ENCODE measurements around the gene AUTS2. TPM values are rescaled to one million over a fixed set of nuclear protein-coding genes. Genes with fewer than 3 reads are reported as not detected.
"Not testable (repeated sequence)": the region's sequence is repeated elsewhere in the genome, so short reads cannot be mapped to it uniquely, and the experiment has no call there.

The AUTS2 gene
- total and polyA plus RNA-seq, 2 donors (not counting 1 experiment from before 2014, with no cell fraction given), result 0.60 to 9.1 TPM

- H3K27ac ChIP-seq (ENCODE audit: insufficient read depth, low read length), result no peak overlapping the region
These were observed 182.1 kb downstream of the AUTS2 start for GRCh38 chr7:69780379-69780778.

GRCh38 chr7:69781412-69781846, 183.2 kb downstream of the AUTS2 start:
- H3K27me3 ChIP-seq (ENCODE audit: control insufficient read depth, insufficient read depth, low read length), result no peaks in the 10 kb centered on the region
- DNase-seq (ENCODE audit: low read depth in 2 of 2), result peak; percentile 23 to 78
- no peak overlapping the region for H2AFZ ChIP-seq (ENCODE audit: low read length)
- no peak for TF ChIP-seq CTCF (conservative IDR thresholded peaks at IDR 0.05 in 1 of 2, IDR thresholded peaks at IDR 0.05 in 1 of 2; ENCODE audit: low read depth in 1 of 2, low read length in 2 of 2)
- TF ChIP-seq EZH2 (IDR thresholded peaks at IDR 0.05; ENCODE audit: low read length, missing control alignments), result no peak
- no peaks in the 10 kb centered on the region for H3K9me3 ChIP-seq (ENCODE audit: control insufficient read depth, insufficient read depth, low read depth, low read length)
- H3K36me3 ChIP-seq (ENCODE audit: control insufficient read depth, insufficient read depth, low read length), result no peaks in the 10 kb centered on the region
- no peaks in the 10 kb centered on the region for H3K79me2 ChIP-seq (ENCODE audit: control insufficient read depth, insufficient read depth, low read length)
- H3K9ac ChIP-seq (ENCODE audit: insufficient read depth, low read length), result no peak overlapping the region
- no peaks in the 10 kb centered on the region for H3K4me1 ChIP-seq (ENCODE audit: control insufficient read depth, extremely low read depth, insufficient read depth, low read length)
- H3K4me2 ChIP-seq (ENCODE audit: extremely low read depth, insufficient read depth, low read length), result peak overlapping the region; percentile 44
- no peaks in the 10 kb centered on the region for H4K20me1 ChIP-seq (ENCODE audit: control insufficient read depth, extremely low read depth, insufficient read depth, low read length)
- no peak overlapping the region for H3K4me3 ChIP-seq (replicated peaks in 1 of 4; ENCODE audit: control extremely low read depth in 1 of 4, insufficient read depth in 1 of 4, low read depth in 3 of 4, low read length in 4 of 4)
- H3K27ac ChIP-seq (ENCODE audit: insufficient read depth, low read length), result no peak overlapping the region

More at GRCh38 chr7:69780379-69780778, 182.1 kb downstream of the AUTS2 start:
- no peak overlapping the region for H3K4me2 ChIP-seq (ENCODE audit: extremely low read depth, insufficient read depth, low read length)
- H3K4me1 ChIP-seq (ENCODE audit: control insufficient read depth, extremely low read depth, insufficient read depth, low read length), result no peaks in the 10 kb centered on the region
- TF ChIP-seq CTCF (conservative IDR thresholded peaks at IDR 0.05 in 1 of 2, IDR thresholded peaks at IDR 0.05 in 1 of 2; ENCODE audit: low read depth in 1 of 2, low read length in 2 of 2) (no peak), EZH2 (IDR thresholded peaks at IDR 0.05; ENCODE audit: low read length, missing control alignments) (no peak)
- no peaks in the 10 kb centered on the region for H3K27me3 ChIP-seq (ENCODE audit: control insufficient read depth, insufficient read depth, low read length)
- H2AFZ ChIP-seq (ENCODE audit: low read length), result no peak overlapping the region
- H3K79me2 ChIP-seq (ENCODE audit: control insufficient read depth, insufficient read depth, low read length), result no peaks in the 10 kb centered on the region
- H3K9me3 ChIP-seq (ENCODE audit: control insufficient read depth, insufficient read depth, low read depth, low read length), result no peaks in the 10 kb centered on the region
- DNase-seq (ENCODE audit: low read depth in 2 of 2), result peak in 1 of 2 donors; percentile 68
- H3K36me3 ChIP-seq (ENCODE audit: control insufficient read depth, insufficient read depth, low read length), result no peaks in the 10 kb centered on the region
- H3K4me3 ChIP-seq (replicated peaks in 1 of 4; ENCODE audit: control extremely low read depth in 1 of 4, insufficient read depth in 1 of 4, low read depth in 3 of 4, low read length in 4 of 4), result no peak overlapping the region
- no peak overlapping the region for H3K9ac ChIP-seq (ENCODE audit: insufficient read depth, low read length)
- no peaks in the 10 kb centered on the region for H4K20me1 ChIP-seq (ENCODE audit: control insufficient read depth, extremely low read depth, insufficient read depth, low read length)

- no peaks in the 10 kb centered on the region for H3K27me3 ChIP-seq (ENCODE audit: control insufficient read depth, insufficient read depth, low read length)
- no peak overlapping the region for H3K9ac ChIP-seq (ENCODE audit: insufficient read depth, low read length)
- H3K4me3 ChIP-seq (replicated peaks in 1 of 4; ENCODE audit: control extremely low read depth in 1 of 4, insufficient read depth in 1 of 4, low read depth in 3 of 4, low read length in 4 of 4), result no peak overlapping the region
- H3K27ac ChIP-seq (ENCODE audit: insufficient read depth, low read length), result no peak overlapping the region
- no peak overlapping the region for H2AFZ ChIP-seq (ENCODE audit: low read length)
- TF ChIP-seq EZH2 (IDR thresholded peaks at IDR 0.05; ENCODE audit: low read length, missing control alignments) (no peak), CTCF (conservative IDR thresholded peaks at IDR 0.05 in 1 of 2, IDR thresholded peaks at IDR 0.05 in 1 of 2; ENCODE audit: low read depth in 1 of 2, low read length in 2 of 2) (no peak)
- H3K36me3 ChIP-seq (ENCODE audit: control insufficient read depth, insufficient read depth, low read length), result no peaks in the 10 kb centered on the region
- H3K4me1 ChIP-seq (ENCODE audit: control insufficient read depth, extremely low read depth, insufficient read depth, low read length), result no peaks in the 10 kb centered on the region
- no peak overlapping the region for H3K4me2 ChIP-seq (ENCODE audit: extremely low read depth, insufficient read depth, low read length)
- no peaks in the 10 kb centered on the region for H3K79me2 ChIP-seq (ENCODE audit: control insufficient read depth, insufficient read depth, low read length)
- DNase-seq (ENCODE audit: low read depth in 2 of 2), result peak; percentile 70 to 73
- H3K9me3 ChIP-seq (ENCODE audit: control insufficient read depth, insufficient read depth, low read depth, low read length), result no peaks in the 10 kb centered on the region
- no peaks in the 10 kb centered on the region for H4K20me1 ChIP-seq (ENCODE audit: control insufficient read depth, extremely low read depth, insufficient read depth, low read length)
These were observed 184.8 kb downstream of the AUTS2 start for GRCh38 chr7:69782917-69783684.

GRCh38 chr7:69786130-69786529, 187.9 kb downstream of the AUTS2 start:
- not testable (repeated sequence) for DNase-seq (ENCODE audit: low read depth in 2 of 2); H3K9ac ChIP-seq (ENCODE audit: insufficient read depth, low read length); H3K27ac ChIP-seq (ENCODE audit: insufficient read depth, low read length); H3K4me3 ChIP-seq (replicated peaks in 1 of 4; ENCODE audit: control extremely low read depth in 1 of 4, insufficient read depth in 1 of 4, low read depth in 3 of 4, low read length in 4 of 4); H4K20me1 ChIP-seq (ENCODE audit: control insufficient read depth, extremely low read depth, insufficient read depth, low read length); H3K4me1 ChIP-seq (ENCODE audit: control insufficient read depth, extremely low read depth, insufficient read depth, low read length); H2AFZ ChIP-seq (ENCODE audit: low read length); H3K4me2 ChIP-seq (ENCODE audit: extremely low read depth, insufficient read depth, low read length); H3K79me2 ChIP-seq (ENCODE audit: control insufficient read depth, insufficient read depth, low read length); H3K9me3 ChIP-seq (ENCODE audit: control insufficient read depth, insufficient read depth, low read depth, low read length); H3K36me3 ChIP-seq (ENCODE audit: control insufficient read depth, insufficient read depth, low read length); H3K27me3 ChIP-seq (ENCODE audit: control insufficient read depth, insufficient read depth, low read length)
